SK-N-SH treated with all-trans-retinoic acid at 6 μM for 48 hours (cell line): ENCODE measurements around the gene HCK.

ENCODE experiments used
- ATAC-seq: fragments of 200-7000 bp; cut with Tn5 transposase; 3 replicates; pipeline ENCODE4 v1.9.1; 2020; ENCODE audit warnings: mild to moderate bottlenecking, moderate library complexity
- ARNTL ChIP-seq: fragments of 450-650 bp; formaldehyde crosslinking; IDR thresholded peaks from 2 replicates; pipeline ENCODE4 v1.5.0; 2020; ENCODE audit warnings: low read depth, mild to moderate bottlenecking, moderate library complexity, borderline replicate concordance
- BACH2 ChIP-seq: fragments of 250-450 bp; sonication (Bioruptor Pico); IDR thresholded peaks from 2 replicates; pipeline ENCODE4 v1.9.0; 2021; ENCODE audit warnings: mild to moderate bottlenecking, borderline replicate concordance
- CSDC2 ChIP-seq: fragments of 250-450 bp; sonication (Bioruptor Pico); IDR thresholded peaks from 2 replicates; pipeline ENCODE4 v1.5.0; 2020; ENCODE audit warnings: mild to moderate bottlenecking, moderate library complexity
- ESRRG ChIP-seq: fragments of 250-450 bp; sonication (Bioruptor Pico); IDR thresholded peaks from 2 replicates; pipeline ENCODE4 v1.6.1; 2021; ENCODE audit warnings: mild to moderate bottlenecking
- GLIS3 ChIP-seq: fragments of 250-450 bp; sonication (Bioruptor Pico); IDR thresholded peaks from 2 replicates; pipeline ENCODE4 v1.5.0; 2020; ENCODE audit warnings: mild to moderate bottlenecking, moderate library complexity
- ISL1 ChIP-seq: fragments of 250-450 bp; sonication (Bioruptor Pico); IDR thresholded peaks from 2 replicates; pipeline ENCODE4 v2.1.2; 2022; ENCODE audit warnings: mild to moderate bottlenecking, moderate library complexity
- OSR1 ChIP-seq: fragments of 250-450 bp; sonication (Bioruptor Pico); IDR thresholded peaks from 2 replicates; pipeline ENCODE4 v1.8.0; 2022; ENCODE audit warnings: moderate library complexity, mild to moderate bottlenecking, inconsistent platforms
- PATZ1 ChIP-seq: fragments of 250-450 bp; sonication (Bioruptor Pico); IDR thresholded peaks from 2 replicates; pipeline ENCODE4 v1.8.0; 2020; ENCODE audit warnings: mild to moderate bottlenecking, moderate library complexity, borderline replicate concordance
- PPARA ChIP-seq: fragments of 250-450 bp; sonication (Bioruptor Pico); IDR thresholded peaks from 2 replicates; pipeline ENCODE4 v1.5.0; 2020; ENCODE audit warnings: mild to moderate bottlenecking, borderline replicate concordance
- RARB ChIP-seq: fragments of 250-450 bp; sonication (Bioruptor Pico); IDR thresholded peaks from 2 replicates; pipeline ENCODE4 v1.8.0; 2021; ENCODE audit warnings: mild to moderate bottlenecking, moderate library complexity
- SNAI2 ChIP-seq: fragments of 250-450 bp; sonication (Bioruptor Pico); IDR thresholded peaks from 2 replicates; pipeline ENCODE4 v1.5.0; 2020; ENCODE audit warnings: mild to moderate bottlenecking, moderate library complexity
- TCF4 ChIP-seq: fragments of 250-450 bp; sonication (Bioruptor Pico); IDR thresholded peaks from 2 replicates; pipeline ENCODE4 v1.8.0; 2021; ENCODE audit warnings: mild to moderate bottlenecking, moderate library complexity, borderline replicate concordance
- TOX ChIP-seq: fragments of 250-450 bp; sonication (Bioruptor Pico); IDR thresholded peaks from 2 replicates; pipeline ENCODE4 v1.8.0; 2021; ENCODE audit warnings: mild to moderate bottlenecking, moderate library complexity, borderline replicate concordance
- ZC3H10 ChIP-seq: fragments of 250-450 bp; sonication (Bioruptor Pico); IDR thresholded peaks from 2 replicates; pipeline ENCODE4 v1.5.1; 2021; ENCODE audit warnings: mild to moderate bottlenecking, moderate library complexity
- ZFP3 ChIP-seq: fragments of 250-450 bp; sonication (Bioruptor Pico); IDR thresholded peaks from 2 replicates; pipeline ENCODE4 v1.5.0; 2020; ENCODE audit warnings: mild to moderate bottlenecking, moderate library complexity
- ZFP30 ChIP-seq: fragments of 450-650 bp; formaldehyde crosslinking; IDR thresholded peaks from 2 replicates; pipeline ENCODE4 v1.5.0; 2022; ENCODE audit warnings: mild to moderate bottlenecking, moderate library complexity
- ZNF565 ChIP-seq: fragments of 450-650 bp; formaldehyde crosslinking; conservative IDR thresholded peaks from 2 replicates; pipeline ENCODE4 v1.5.0; 2020; ENCODE audit warnings: low read depth, mild to moderate bottlenecking, moderate library complexity
- ZNF70 ChIP-seq: fragments of 450-650 bp; formaldehyde crosslinking; IDR thresholded peaks from 2 replicates; pipeline ENCODE4 v1.5.0; 2020; ENCODE audit warnings: mild to moderate bottlenecking, moderate library complexity
- ZNF8 ChIP-seq: fragments of 450-650 bp; formaldehyde crosslinking; IDR thresholded peaks from 2 replicates; pipeline ENCODE4 v1.5.0; 2020; ENCODE audit warnings: mild to moderate bottlenecking, moderate library complexity
- TF ChIP-seq, protein P1 (sequence below): fragments of 250-450 bp; sonication (Bioruptor Pico); IDR thresholded peaks from 2 replicates; pipeline ENCODE4 v1.5.1; 2021; ENCODE audit warnings: mild to moderate bottlenecking, moderate library complexity
- TF ChIP-seq, protein P2 (sequence below): fragments of 250-450 bp; sonication (Bioruptor Pico); IDR thresholded peaks from 2 replicates; pipeline ENCODE4 v1.8.0; 2021; ENCODE audit warnings: low read depth, mild to moderate bottlenecking, moderate library complexity, borderline replicate concordance
- TF ChIP-seq, protein P3 (sequence below): fragments of 250-450 bp; sonication (Bioruptor Pico); IDR thresholded peaks from 2 replicates; pipeline ENCODE4 v1.5.1; 2020; ENCODE audit warnings: low read depth, mild to moderate bottlenecking, moderate library complexity

The HCK gene

GRCh38 chr20:32080783-32081182, 28.7 kb downstream of the HCK start (continued):
- TF ChIP-seq PATZ1 (CRISPR knock-in tag): no peak

DNA sequence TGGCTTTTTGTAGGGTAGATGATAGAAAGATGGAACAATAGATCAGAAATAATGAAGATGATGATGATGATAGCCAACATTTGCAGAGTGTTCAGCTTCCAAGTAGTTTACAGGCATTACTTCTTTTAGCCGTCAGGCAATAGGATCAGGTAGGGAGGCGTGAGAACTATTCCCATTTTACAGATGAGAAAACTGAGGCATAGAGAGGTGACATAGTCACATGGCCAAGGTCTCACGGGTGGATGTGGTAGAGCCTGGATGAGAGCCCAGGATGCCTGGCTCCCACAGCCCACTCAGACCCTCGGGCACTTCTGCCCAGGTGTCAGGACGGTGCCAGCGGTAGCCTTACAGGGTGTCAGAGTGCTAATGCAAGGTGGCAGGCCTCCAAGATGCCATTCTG, 31.4 kb downstream of the HCK start:
- no peak for TF ChIP-seq ISL1
- no peak for TF ChIP-seq SNAI2
- no peak for TF ChIP-seq ZNF70 (CRISPR knock-in tag)
- no peak for TF ChIP-seq RARB (CRISPR knock-in tag)
- TF ChIP-seq, protein P1, sequence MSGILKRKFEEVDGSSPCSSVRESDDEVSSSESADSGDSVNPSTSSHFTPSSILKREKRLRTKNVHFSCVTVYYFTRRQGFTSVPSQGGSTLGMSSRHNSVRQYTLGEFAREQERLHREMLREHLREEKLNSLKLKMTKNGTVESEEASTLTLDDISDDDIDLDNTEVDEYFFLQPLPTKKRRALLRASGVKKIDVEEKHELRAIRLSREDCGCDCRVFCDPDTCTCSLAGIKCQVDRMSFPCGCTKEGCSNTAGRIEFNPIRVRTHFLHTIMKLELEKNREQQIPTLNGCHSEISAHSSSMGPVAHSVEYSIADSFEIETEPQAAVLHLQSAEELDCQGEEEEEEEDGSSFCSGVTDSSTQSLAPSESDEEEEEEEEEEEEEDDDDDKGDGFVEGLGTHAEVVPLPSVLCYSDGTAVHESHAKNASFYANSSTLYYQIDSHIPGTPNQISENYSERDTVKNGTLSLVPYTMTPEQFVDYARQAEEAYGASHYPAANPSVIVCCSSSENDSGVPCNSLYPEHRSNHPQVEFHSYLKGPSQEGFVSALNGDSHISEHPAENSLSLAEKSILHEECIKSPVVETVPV (CRISPR knock-in tag): no peak
- TF ChIP-seq CSDC2 (CRISPR knock-in tag): no peak
- TF ChIP-seq ZC3H10 (CRISPR knock-in tag): no peak
- TF ChIP-seq GLIS3: no peak
- no peak for TF ChIP-seq ZNF8 (CRISPR knock-in tag)
- no peak for TF ChIP-seq TCF4 (CRISPR knock-in tag)
- no peak for TF ChIP-seq ZNF565 (CRISPR knock-in tag)
- TF ChIP-seq, protein P2, sequence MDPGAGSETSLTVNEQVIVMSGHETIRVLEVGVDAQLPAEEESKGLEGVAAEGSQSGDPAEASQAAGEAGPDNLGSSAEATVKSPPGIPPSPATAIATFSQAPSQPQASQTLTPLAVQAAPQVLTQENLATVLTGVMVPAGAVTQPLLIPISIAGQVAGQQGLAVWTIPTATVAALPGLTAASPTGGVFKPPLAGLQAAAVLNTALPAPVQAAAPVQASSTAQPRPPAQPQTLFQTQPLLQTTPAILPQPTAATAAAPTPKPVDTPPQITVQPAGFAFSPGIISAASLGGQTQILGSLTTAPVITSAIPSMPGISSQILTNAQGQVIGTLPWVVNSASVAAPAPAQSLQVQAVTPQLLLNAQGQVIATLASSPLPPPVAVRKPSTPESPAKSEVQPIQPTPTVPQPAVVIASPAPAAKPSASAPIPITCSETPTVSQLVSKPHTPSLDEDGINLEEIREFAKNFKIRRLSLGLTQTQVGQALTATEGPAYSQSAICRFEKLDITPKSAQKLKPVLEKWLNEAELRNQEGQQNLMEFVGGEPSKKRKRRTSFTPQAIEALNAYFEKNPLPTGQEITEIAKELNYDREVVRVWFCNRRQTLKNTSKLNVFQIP (CRISPR knock-in tag): no peak
- TF ChIP-seq ZFP30 (CRISPR knock-in tag): no peak
- TF ChIP-seq, protein P3, sequence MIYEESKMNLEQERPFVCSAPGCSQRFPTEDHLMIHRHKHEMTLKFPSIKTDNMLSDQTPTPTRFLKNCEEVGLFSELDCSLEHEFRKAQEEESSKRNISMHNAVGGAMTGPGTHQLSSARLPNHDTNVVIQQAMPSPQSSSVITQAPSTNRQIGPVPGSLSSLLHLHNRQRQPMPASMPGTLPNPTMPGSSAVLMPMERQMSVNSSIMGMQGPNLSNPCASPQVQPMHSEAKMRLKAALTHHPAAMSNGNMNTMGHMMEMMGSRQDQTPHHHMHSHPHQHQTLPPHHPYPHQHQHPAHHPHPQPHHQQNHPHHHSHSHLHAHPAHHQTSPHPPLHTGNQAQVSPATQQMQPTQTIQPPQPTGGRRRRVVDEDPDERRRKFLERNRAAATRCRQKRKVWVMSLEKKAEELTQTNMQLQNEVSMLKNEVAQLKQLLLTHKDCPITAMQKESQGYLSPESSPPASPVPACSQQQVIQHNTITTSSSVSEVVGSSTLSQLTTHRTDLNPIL (CRISPR knock-in tag): no peak
- no peak for TF ChIP-seq ARNTL
- TF ChIP-seq ESRRG (CRISPR knock-in tag): no peak
- TF ChIP-seq TOX (CRISPR knock-in tag): no peak
- TF ChIP-seq, all 23 proteins: peak for 0
- ATAC-seq: no peak

- TF ChIP-seq TOX (CRISPR knock-in tag): no peak
- no peak for TF ChIP-seq ZNF565 (CRISPR knock-in tag)
- no peak for TF ChIP-seq PPARA (CRISPR knock-in tag)
- TF ChIP-seq, all 23 proteins: peak for 0
- ATAC-seq: no peak
Observed at GRCh38 chr20:32087070-32087469, 35.0 kb downstream of the HCK start.

GRCh38 chr20:32088759-32089158, 36.7 kb downstream of the HCK start:
- ATAC-seq: no peak
- TF ChIP-seq ZFP3 (CRISPR knock-in tag): no peak
- TF ChIP-seq PPARA (CRISPR knock-in tag): no peak
- no peak for TF ChIP-seq BACH2 (CRISPR knock-in tag)
- no peak for TF ChIP-seq RARB (CRISPR knock-in tag)
- TF ChIP-seq OSR1 (CRISPR knock-in tag): no peak
- no peak for TF ChIP-seq ZFP30 (CRISPR knock-in tag)
- no peak for TF ChIP-seq ZNF70 (CRISPR knock-in tag)

DNA sequence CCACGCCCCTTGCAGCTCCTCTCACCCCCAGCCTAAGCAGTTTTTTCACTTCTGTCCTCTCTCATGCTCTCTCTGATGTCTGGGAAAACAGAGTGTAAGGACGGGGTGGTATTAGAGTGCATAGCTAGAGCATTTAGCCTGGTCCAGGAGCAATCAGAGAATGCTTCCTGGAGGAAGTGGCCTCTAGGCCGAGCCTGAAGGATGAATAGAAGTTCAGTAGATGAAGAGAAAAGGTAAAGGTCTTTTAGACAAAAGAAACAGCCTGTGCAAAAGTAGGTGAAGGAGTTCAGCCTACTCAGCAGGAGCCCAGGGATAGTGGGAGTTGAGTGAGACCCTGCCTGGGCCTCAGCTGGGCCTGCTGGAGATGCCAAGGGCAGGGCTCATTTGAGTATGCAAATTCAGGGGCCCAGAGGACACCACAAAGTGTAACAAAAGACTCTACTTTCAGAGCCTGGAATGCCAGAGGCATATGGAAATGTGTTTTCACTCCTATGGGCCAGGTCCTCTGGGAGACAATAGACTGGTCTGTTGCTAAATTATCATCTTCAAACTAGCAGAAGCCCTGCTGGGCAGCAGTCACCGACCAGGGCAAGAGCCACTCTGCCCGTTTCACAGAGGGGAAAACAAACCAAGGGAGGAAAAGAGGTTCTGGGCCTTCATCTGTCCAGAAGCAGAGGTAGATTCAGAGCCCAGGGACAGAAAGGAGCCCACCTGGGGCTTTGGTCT, 37.8 kb downstream of the HCK start:
- ATAC-seq: no peak
- no peak for TF ChIP-seq TOX (CRISPR knock-in tag)
- peak; percentile 88 for TF ChIP-seq ZFP3 (CRISPR knock-in tag)
